ENCODE data around the gene PFAS. TPM values are rescaled to one million over a fixed set of nuclear protein-coding genes. Genes with fewer than 3 reads are reported as not detected.

The PFAS gene
- total RNA-seq, 2 experiments from 2014 or later: 106 to 110 TPM

DNA sequence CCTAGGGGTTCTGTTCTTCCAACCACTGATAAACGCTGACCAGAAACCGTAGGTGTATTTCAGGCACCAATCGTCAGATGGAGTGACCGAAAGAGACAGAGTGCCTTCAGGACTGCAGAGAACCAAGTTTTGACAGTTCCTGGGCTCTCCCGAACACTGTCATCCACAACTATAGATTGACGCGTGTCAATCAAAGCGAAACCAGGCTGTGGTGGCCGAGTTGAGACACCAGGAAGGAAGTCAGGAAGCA is 26.8 kb upstream of the PFAS start:
- peak overlapping the region; percentile 96 for H3K4me3 Mint-ChIP-seq
- peaks cover 26% of the 10 kb centered on the region for H3K36me3 Mint-ChIP-seq (ENCODE audit: low read depth)
- DNase-seq: peak; percentile 86
- peak overlapping the region; percentile 96 for H3K27ac Mint-ChIP-seq
- no peaks in the 10 kb centered on the region for H3K9me3 Mint-ChIP-seq
- H3K27me3 Mint-ChIP-seq (ENCODE audit: low read depth): peaks cover 15% of the 10 kb centered on the region
- CTCF ChIA-PET: interaction anchor here (0.6 to 6.6 kb wide), 8 partner anchors 25 to 103 kb away, joined by 3 to 55 read pairs (median 5); partner anchors contain the start of genes ALOXE3, BORCS6, CTC1 and PFAS
- H3K4me1 Mint-ChIP-seq (ENCODE audit: low read depth): peaks cover 37% of the 10 kb centered on the region
- intact Hi-C loops (cut with micrococcal nuclease): loop anchor here (1.0 to 2.0 kb wide), 11 partner anchors 12 to 380 kb away; partner anchors contain the start of genes AURKB, CTC1, HES7 and RANGRF

DNA sequence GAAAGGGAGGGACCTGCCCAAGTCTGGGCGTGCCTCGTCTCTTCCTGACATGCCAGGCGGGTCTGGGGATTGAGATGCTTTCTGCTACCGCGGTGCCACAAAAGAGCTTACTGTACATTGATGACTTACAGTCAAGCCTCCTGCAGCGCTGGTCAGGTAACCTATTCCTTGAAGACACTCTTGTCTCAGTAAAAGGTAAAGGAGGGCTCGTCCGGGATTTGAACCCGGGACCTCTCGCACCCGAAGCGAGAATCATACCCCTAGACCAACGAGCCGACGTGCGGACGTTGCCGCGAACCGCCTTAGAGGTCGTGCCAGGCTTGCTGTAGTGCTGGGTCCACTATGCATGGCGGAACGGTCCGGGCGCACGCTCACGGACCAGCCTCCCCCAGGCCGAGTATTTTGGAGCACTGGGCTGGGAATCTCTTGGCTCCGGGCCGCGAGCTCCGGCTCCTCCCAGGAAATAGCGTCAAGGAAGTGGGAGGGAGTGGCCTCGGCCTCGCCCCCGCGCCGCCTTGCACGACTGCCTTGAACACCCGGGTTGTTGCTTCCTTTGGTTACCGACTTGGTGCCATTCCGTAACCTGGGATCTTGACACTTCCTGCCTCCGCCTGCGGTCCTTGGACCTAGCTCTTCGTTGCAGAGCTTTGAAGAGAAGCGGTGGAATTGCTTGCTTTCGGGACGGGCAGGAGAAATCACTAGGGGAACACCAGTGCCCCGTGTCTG is 26.3 kb upstream of the PFAS start:
- no peaks in the 10 kb centered on the region for H3K9me3 Mint-ChIP-seq
- H3K4me1 Mint-ChIP-seq (ENCODE audit: low read depth): peaks cover 37% of the 10 kb centered on the region
- peaks cover 31% of the 10 kb centered on the region for H3K36me3 Mint-ChIP-seq (ENCODE audit: low read depth)
- H3K4me3 Mint-ChIP-seq: peak overlapping the region; percentile 96
- H3K27ac Mint-ChIP-seq: peak overlapping the region; percentile 96
- peaks cover 15% of the 10 kb centered on the region for H3K27me3 Mint-ChIP-seq (ENCODE audit: low read depth)
- intact Hi-C loops (cut with micrococcal nuclease): loop anchor here (1.0 to 2.0 kb wide), 12 partner anchors 12 to 380 kb away; partner anchors contain the start of genes AURKB, CTC1, HES7 and RANGRF
- CTCF ChIA-PET: interaction anchor here (0.6 to 6.6 kb wide), 11 partner anchors 14 to 104 kb away, joined by 3 to 55 read pairs (median 5); partner anchors contain the start of genes ALOXE3, BORCS6, CTC1 and PFAS
- DNase-seq: peak; percentile 94

DNA sequence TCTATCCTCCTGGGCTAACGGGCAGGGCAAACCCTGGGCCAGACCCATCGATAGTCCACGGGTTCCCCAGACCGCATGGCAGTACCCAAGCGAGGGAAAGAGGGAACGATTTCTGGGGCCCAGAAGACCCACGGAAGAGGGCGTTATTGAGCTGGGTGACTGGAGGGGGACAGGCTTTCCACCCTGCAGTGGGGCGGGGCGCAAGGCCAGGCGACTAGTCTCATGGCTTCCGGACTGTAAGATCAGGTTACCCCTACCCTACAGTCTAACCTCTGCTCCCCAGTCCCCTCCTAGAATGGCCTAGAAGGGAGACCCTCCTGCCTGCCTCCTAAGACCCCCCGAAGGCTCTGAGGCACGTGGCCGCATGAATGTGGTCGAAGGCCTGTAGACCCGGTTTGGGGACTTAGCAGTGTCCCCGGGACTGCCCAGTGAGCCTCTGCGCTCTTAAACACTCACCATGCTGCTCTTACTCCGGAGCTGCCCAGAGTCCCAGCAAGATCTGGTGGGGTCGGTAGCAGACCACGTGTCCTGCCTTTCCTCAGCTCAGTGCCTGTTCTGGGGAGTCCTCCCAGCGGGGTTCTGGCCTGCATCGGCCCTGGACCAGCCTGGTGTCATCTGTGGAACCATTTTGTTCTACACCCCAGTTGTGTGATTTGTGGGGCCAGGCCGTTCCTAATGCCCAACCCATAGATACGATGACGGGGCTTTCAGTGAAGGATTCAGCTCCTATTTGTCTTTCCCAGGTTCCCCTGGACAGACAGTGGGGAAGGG is 25.5 kb upstream of the PFAS start:
- H3K4me1 Mint-ChIP-seq (ENCODE audit: low read depth): peaks cover 37% of the 10 kb centered on the region
- H3K36me3 Mint-ChIP-seq (ENCODE audit: low read depth): peaks cover 32% of the 10 kb centered on the region
- peak overlapping the region; percentile 96 for H3K4me3 Mint-ChIP-seq
- intact Hi-C loops (cut with micrococcal nuclease): loop anchor here (1.0 to 2.0 kb wide), 2 partner anchors 77 to 159 kb away; partner anchors contain the start of gene RPL26
- no peaks in the 10 kb centered on the region for H3K9me3 Mint-ChIP-seq
- peak overlapping the region; percentile 96 for H3K27ac Mint-ChIP-seq
- DNase-seq: peak; percentile 77
- H3K27me3 Mint-ChIP-seq (ENCODE audit: low read depth): peaks cover 15% of the 10 kb centered on the region
- CTCF ChIA-PET: interaction anchor here (0.9 to 6.6 kb wide), 8 partner anchors 15 to 104 kb away, joined by 3 to 55 read pairs (median 4); partner anchors contain the start of genes CTC1, PFAS and RANGRF

DNA sequence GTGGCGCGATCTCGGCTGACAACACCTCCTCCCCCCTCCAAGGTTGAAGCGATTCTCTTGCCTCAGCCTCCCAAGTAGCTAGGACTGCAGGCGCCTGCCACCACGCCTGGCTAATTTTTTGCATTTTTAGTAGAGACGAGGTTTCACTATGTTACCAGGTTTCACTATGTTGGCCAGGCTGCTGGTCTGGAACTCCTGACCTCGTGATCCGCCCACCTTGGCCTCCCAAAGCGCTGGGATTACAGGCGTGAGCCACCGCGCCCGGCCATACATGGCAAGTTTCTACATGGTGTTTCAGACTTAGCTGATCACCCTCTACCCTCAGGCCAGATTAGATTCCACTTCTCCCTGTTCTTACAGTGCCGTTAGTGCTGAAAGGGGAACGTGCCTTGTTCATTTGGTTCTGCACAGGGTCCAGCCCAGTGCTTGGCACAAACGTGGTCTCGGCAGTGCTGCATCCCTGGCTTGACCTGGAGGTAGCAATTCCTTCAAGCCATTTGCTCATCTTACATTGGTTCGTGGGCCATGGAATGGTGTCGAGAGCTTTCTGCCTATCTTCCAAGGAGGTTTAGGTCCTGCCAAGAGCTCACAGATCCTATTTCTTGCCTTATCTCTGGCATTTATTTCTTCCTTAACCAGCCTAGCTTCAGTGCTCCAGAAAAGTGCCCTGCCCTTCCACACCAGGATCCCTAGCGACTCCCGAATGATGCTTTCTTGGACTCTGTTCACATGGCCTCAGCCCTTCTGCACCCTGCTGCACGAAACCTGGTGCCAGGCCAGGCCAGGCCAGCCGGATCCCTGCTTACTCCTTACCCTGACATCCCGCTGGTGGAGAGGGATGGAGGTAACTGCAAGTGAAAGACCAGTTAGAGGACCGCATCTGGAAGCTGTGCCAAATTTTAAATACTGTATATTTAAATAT is 23.9 kb upstream of the PFAS start:
- H3K4me1 Mint-ChIP-seq (ENCODE audit: low read depth): peaks cover 36% of the 10 kb centered on the region
- H3K9me3 Mint-ChIP-seq: no peaks in the 10 kb centered on the region
- intact Hi-C loops (cut with micrococcal nuclease): no loop called here
- no peak for DNase-seq
- H3K36me3 Mint-ChIP-seq (ENCODE audit: low read depth): peaks cover 44% of the 10 kb centered on the region
- peak overlapping the region; percentile 79 for H3K27ac Mint-ChIP-seq
- CTCF ChIA-PET: interaction anchor here (0.6 to 6.6 kb wide), 5 partner anchors 22 to 162 kb away, joined by 3 to 55 read pairs (median 4); partner anchors contain the start of genes CTC1 and PFAS
- peak overlapping the region; percentile 49 for H3K4me3 Mint-ChIP-seq
- H3K27me3 Mint-ChIP-seq (ENCODE audit: low read depth): peaks cover 15% of the 10 kb centered on the region

DNA sequence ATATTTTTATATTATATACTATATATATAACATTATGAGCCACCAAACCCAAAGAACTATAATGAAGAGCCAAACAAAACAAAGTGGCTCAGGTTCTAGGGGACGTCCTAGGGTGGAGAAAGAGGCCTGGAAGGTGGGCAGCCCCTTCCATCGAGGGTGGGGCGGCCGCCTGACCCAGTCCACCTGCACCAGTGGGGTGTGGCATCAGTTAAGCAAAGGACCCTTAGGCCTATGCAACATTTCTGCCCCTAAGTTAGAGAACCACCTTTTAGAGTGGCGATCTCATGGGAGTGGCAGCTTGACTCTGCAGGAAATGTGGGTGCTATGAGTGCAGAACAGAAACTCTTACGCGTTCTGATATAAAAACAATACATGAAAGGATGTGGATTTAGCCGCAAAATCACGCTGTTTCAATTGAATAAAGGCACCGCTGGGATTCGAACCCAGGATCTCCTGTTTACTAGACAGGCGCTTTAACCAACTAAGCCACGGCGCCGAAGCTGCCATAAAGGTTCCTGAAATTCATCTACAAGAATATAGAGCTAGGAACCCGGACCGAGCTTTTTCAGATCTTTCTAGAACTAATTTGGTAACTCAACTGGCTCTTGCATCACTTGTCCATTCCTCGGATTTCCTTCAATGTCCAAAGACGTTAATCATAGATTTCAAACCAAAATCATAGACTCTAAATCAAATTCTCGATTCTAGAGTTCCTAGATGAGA is 23.1 kb upstream of the PFAS start:
- no peaks in the 10 kb centered on the region for H3K9me3 Mint-ChIP-seq
- intact Hi-C loops (cut with micrococcal nuclease): loop anchor here (1.0 kb wide), 2 partner anchors 69 to 88 kb away; partner anchors contain the start of gene SLC25A35
- H3K36me3 Mint-ChIP-seq (ENCODE audit: low read depth): peaks cover 44% of the 10 kb centered on the region

DNA sequence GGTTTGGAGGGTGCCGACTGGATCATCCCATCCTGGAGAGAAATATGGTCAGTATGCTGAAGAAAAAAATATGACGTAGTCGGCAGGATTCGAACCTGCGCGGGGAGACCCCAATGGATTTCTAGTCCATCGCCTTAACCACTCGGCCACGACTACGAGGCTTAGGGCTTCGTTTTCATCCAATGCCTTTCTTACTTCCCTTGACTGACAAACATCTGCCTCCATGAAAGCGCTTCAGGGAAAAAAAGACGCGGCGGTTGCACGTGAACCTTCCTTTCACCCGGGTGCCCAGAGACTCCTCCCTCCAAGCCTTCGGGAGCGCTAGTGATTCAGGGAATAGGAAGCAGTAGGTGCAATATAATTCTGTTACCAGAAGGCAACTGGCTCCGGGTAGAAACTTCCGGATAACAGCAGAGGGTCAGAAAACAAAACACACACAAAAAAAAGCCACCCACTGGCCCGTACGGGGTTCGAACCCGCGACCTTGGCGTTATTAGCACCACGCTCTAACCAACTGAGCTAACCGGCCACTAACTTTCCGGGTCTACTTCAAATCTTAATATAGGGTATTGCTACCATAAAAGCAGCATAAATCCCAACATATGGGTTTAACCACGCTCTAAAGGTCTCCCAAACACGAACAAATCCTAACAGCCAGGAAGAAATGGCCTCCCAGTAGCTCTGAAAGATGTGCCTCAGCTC is 22.4 kb upstream of the PFAS start:
- Mint-ChIP-seq H3K27ac (peak overlapping the region; percentile 59), H3K36me3 (ENCODE audit: low read depth) (peaks cover 47% of the 10 kb centered on the region), H3K4me1 (ENCODE audit: low read depth) (peaks cover 31% of the 10 kb centered on the region), H3K9me3 (no peaks in the 10 kb centered on the region), H3K4me3 (peak overlapping the region; percentile 47), H3K27me3 (ENCODE audit: low read depth) (peaks cover 8% of the 10 kb centered on the region)
- DNase-seq: peak; percentile 63
- intact Hi-C loops (cut with micrococcal nuclease): loop anchor here (1.0 kb wide), 2 partner anchors 69 to 88 kb away; partner anchors contain the start of gene SLC25A35
- CTCF ChIA-PET: interaction anchor here (0.6 to 6.6 kb wide), 2 partner anchors 20 to 43 kb away, joined by 3 to 55 read pairs; partner anchors contain the start of genes CTC1 and PFAS

More for the DNA sequence above, 23.1 kb upstream of the PFAS start:
- DNase-seq: peak; percentile 91
- CTCF ChIA-PET: interaction anchor here (1.1 to 6.6 kb wide), 3 partner anchors 21 to 88 kb away, joined by 4 to 55 read pairs (median 4); partner anchors contain the start of genes CTC1 and PFAS
- Mint-ChIP-seq H3K27me3 (ENCODE audit: low read depth) (peaks cover 11% of the 10 kb centered on the region), H3K4me3 (peak overlapping the region; percentile 47), H3K4me1 (ENCODE audit: low read depth) (peaks cover 31% of the 10 kb centered on the region), H3K27ac (peak overlapping the region; percentile 59)

DNA sequence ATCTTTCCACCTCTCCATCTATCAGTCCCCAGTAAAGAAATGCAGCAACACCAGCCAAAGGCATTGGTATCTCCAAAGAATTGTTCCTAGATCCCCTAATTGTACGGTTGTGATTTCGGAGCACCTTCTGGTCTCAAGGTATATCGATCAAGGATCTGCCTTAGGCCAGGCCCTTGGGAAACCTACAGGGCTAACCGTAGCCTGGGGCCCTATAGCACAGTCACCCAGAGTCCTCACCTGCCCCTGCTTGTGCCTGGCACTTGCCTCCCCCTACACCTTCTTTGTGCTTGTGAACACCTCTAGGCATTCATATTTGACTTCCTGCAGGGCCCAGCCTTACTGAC is 21.9 kb upstream of the PFAS start:
- Mint-ChIP-seq H3K36me3 (ENCODE audit: low read depth) (peaks cover 48% of the 10 kb centered on the region), H3K9me3 (no peaks in the 10 kb centered on the region), H3K4me1 (ENCODE audit: low read depth) (peaks cover 30% of the 10 kb centered on the region), H3K4me3 (peak overlapping the region; percentile 47), H3K27me3 (ENCODE audit: low read depth) (peaks cover 7% of the 10 kb centered on the region), H3K27ac (peak overlapping the region; percentile 59)
- intact Hi-C loops (cut with micrococcal nuclease): no loop called here
- DNase-seq: no peak
- CTCF ChIA-PET: interaction anchor here (0.6 to 6.6 kb wide), 2 partner anchors 20 to 44 kb away, joined by 3 to 55 read pairs; partner anchors contain the start of genes CTC1 and PFAS

DNA sequence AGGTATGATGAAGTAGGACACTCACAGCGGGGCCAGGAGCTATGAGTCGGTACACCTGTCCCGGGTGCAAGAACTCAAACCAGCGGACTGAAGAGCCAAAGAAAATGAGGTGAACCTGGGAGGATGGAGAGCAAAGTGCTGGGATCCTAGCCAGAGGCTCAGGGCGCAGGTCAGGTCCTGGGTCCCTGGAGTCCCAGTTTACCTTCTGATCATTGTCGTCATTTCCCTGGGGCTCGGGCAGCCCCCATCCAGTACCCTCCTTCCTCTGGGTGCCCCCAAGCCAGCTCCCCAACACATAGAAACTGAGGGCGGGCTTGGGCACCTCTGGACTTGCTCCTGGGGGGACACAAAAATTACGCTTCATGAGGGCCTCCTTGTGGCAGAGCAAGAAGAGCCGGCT is 17.4 kb upstream of the PFAS start:
- Mint-ChIP-seq H3K36me3 (ENCODE audit: low read depth) (peaks cover 66% of the 10 kb centered on the region), H3K27me3 (ENCODE audit: low read depth) (no peaks in the 10 kb centered on the region)
- CTCF ChIA-PET: no interaction called here

DNA sequence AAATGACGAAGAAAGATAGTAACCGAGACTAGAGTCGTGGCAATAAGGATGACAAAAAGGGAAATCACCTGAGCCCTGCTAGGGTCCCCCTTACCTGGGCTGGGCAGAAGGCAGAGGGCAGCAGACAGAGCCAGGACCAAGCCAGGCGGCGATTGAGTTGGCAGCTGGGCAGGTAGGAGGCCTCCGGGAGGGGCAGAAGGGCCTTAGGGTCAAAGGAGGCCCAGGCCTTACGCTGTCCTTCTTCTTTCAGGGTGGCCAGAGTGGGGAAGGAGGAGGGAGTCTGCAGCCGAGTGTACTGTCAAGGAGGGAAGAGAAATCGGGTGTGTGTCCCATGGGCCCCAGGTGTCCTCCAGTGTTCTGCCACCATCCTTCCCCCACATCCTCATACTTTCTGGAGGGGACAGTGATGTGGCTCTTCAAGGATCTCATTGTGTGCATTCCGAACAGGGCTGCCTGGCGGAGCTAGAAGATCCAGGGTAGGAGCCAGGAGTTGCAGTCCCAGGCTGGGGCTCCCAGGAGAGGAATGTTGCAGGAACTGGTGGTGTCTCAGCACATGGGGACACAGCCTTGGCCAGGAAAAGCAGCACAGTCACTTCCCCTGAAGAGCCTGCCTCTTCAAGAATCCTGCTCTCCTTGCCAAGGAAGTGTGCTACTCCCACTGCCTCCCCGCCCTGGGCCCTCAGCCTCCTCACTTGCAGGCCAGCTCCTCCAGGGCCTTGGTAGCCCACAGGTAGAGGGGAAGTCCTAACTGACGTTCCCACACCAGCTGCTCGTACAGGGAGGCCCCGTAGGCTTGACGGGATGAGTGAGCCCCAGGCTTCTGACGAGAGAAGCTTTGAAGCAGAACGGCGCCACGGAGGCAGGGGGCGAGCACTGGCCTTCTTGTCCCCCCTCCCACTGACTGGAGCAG is 14.5 kb upstream of the PFAS start:
- Mint-ChIP-seq H3K4me3 (no peak overlapping the region), H3K27ac (no peak overlapping the region), H3K9me3 (no peaks in the 10 kb centered on the region), H3K27me3 (ENCODE audit: low read depth) (no peaks in the 10 kb centered on the region), H3K4me1 (ENCODE audit: low read depth) (peaks cover 13% of the 10 kb centered on the region), H3K36me3 (ENCODE audit: low read depth) (peaks cover 63% of the 10 kb centered on the region)
- CTCF ChIA-PET: interaction anchor here (0.5 kb wide), 1 partner anchor 1852 kb away, joined by 3 read pairs; no protein-coding TSS in a partner anchor
- no peak for DNase-seq
- intact Hi-C loops (cut with micrococcal nuclease): no loop called here

More for the DNA sequence above, 17.4 kb upstream of the PFAS start:
- Mint-ChIP-seq H3K4me3 (no peak overlapping the region), H3K27ac (no peak overlapping the region), H3K4me1 (ENCODE audit: low read depth) (peaks cover 4% of the 10 kb centered on the region), H3K9me3 (no peaks in the 10 kb centered on the region)
- intact Hi-C loops (cut with micrococcal nuclease): no loop called here
- no peak for DNase-seq

DNA sequence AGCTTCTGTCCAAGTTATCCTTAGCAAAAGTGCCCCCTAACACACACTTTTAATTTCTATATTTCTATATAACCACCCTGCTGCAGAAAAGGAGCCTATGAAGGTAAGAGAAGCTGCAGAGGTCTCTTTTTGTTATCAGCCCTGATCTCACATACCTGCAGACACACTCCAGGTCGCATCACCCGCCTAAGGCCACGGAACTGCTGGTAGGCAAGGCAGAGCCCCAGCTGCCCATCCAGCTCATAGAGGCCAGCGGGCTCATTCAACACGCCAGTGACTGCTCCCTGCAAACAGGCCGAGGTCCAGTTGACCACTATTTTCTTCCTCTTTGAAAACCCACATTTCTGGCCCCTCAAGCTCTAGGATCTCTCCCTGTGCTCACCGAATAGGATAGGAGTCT is 13.4 kb upstream of the PFAS start:
- Mint-ChIP-seq H3K4me3 (no peak overlapping the region), H3K36me3 (ENCODE audit: low read depth) (peaks cover 61% of the 10 kb centered on the region), H3K9me3 (no peaks in the 10 kb centered on the region), H3K27me3 (ENCODE audit: low read depth) (no peaks in the 10 kb centered on the region), H3K27ac (no peak overlapping the region), H3K4me1 (ENCODE audit: low read depth) (peaks cover 16% of the 10 kb centered on the region)
- CTCF ChIA-PET: interaction anchor here (1.1 kb wide), 1 partner anchor 9 kb away, joined by 6 read pairs; no protein-coding TSS in a partner anchor
- DNase-seq: no peak
- intact Hi-C loops (cut with micrococcal nuclease): no loop called here
